Stimulated activated CD8-positive, alpha-beta memory T cell treated with anti-CD3 and anti-CD28 coated beads, Interleukin-12 subunit alpha, Interleukin-12 subunit beta, amount 100 ng/mL, for 24 hours (primary cell): ENCODE data around the gene EPG5.

Experiments used
- DNase-seq: peaks from one replicate; pipeline ENCODE4 v3.0.0-alpha.2; 2020; ENCODE audit errors: extremely low read depth

The EPG5 gene

GRCh38 chr18:45916302-45916701 is 50.8 kb downstream of the EPG5 start:
- no peak for DNase-seq

DNA sequence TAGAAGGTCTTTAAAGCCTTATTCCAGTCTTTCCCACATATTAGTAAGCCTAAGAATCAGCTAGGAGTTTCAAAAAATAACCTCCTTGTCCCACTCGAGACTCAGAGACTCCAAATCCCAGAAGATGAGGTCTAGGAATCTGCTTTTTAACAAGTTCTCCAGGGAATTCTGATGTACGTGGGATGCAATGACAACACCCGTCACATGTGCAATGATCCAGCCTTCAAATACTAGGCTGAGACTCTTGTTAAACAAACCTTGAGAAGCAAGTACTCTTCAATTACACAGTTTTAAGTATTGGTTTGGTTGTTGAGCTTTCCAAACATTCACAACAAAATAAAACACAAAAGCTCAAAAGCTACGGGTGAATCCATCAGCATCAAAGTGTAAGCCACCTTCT is 53.9 kb downstream of the EPG5 start:
- DNase-seq: no peak

- peak; percentile 17 for DNase-seq
These were observed 56.6 kb downstream of the EPG5 start for GRCh38 chr18:45910405-45911023.

DNA sequence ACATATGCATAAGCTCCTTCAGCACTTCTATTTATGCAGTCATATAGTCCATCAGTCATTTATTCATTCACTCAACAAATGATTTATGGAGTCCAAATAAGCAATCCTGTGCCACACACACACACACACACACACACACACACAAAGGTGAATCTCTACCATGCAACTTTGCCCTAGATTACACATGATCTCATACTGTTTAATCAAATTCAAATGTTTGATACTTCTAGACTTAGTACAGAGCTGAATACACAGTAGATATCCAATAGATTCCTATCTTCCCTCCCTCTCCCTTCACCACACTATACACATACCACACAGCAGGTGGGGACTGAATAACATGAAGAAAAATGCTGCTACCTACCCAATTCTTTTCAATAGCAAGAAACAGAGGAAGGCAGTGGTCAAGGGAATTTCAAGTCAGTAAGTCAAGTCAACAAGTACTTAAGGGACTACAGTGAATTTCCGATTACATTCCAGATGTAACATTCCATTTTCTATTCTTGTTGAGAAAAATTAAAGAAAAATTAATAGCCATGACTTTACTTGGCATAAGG is 65.4 kb downstream of the EPG5 start:
- no peak for DNase-seq

DNA sequence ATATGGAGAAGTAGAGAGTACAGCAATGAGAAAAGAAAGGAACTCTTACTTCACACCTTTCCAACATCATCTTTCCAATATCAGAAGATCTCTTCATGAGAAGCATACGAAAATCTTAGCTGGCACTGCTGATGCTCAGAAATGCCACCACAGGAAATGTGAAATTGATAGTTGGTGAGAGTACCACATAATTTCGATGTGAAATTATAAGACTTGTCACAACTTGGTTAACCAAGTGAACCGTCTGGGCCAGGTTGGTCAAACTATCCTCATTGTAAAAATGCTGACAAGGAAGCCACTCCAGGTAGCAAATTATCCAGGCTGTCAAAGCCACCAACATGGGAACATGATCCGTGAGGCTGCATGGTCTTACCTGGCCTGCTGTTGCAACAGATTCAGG is 66.5 kb downstream of the EPG5 start:
- no peak for DNase-seq

GRCh38 chr18:45896991-45897390 is 70.1 kb downstream of the EPG5 start:
- no peak for DNase-seq

DNA sequence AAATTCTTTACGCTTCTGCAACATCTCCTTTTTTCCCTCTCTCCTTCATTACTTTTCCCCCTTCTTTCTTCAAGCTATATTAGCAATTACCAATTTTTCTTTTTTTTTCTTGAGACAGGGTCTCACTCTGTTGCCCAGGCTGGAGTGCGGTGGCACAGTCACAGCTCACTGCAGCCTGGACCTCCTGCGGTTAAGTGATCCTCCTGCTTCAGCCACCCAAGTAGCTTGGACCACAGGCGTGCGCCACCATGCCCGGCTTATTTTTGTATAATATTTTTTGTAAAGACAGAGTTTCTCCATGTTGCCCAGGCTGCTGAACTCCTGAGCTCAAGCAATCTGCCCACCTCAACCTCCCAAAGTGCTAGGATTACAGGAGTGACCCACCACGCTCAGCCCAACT is 70.7 kb downstream of the EPG5 start:
- no peak for DNase-seq

DNA sequence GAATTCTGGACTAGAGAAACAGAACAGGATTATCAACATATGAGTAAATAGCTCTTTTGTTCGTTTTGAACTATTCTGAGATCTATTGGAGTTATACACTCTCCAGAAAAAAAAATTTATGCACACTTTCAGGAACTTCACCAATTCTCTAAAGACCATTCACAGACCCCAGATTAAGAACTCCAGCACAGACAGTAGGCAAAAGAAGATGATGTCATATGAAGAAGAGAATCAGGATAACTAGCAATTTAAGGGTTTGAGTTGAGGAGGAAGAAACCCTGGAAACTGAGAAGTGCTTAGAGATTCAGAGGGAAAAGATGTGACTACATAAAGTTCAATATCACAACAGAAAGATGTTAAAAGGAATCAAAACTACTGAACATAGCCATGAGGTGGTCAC is 71.8 kb downstream of the EPG5 start:
- no peak for DNase-seq

GRCh38 chr18:45894818-45895217 is 72.3 kb downstream of the EPG5 start:
- no peak for DNase-seq

- DNase-seq: no peak
These were observed 75.3 kb downstream of the EPG5 start for GRCh38 chr18:45891806-45892205.

DNA sequence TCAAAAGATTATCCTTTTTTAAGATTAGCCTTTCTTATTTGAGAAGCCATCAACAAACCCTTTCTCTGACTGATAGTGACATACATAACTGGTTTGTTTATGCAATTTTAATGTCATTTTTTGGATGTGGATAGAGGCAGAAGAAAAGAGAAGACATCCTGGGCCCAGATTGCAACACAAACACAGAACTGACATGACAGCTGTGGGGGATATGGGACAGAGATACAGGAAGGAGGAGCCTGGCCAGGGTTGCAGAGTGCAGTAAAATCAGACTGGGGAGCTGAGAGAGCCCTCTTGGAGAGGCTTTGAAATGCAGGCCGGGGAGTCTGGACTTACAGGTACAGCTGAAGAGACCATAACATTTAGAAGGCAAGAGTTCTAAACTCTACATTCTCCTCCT is 76.5 kb downstream of the EPG5 start:
- no peak for DNase-seq

- DNase-seq: no peak
These were observed 77.6 kb downstream of the EPG5 start for GRCh38 chr18:45889419-45890064.

DNA sequence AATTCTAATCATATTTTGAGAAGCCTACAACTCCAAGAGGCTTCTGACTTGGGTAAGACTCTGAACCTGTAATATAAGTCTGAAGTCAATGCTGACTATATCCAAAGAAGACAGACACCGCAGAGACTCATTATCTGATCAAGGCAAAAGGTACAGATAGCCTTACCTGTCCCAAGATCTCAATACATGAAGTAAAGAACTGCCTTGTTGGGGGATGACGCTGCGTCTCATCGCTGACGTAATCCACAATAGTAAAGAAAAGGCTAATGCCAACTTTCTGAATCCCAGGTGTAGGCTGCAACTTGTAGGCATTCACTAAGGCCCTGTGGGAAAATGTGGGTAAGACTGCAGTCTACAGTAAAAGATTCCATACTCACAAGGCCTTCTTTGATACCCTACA is 79.5 kb downstream of the EPG5 start:
- DNase-seq: no peak

DNA sequence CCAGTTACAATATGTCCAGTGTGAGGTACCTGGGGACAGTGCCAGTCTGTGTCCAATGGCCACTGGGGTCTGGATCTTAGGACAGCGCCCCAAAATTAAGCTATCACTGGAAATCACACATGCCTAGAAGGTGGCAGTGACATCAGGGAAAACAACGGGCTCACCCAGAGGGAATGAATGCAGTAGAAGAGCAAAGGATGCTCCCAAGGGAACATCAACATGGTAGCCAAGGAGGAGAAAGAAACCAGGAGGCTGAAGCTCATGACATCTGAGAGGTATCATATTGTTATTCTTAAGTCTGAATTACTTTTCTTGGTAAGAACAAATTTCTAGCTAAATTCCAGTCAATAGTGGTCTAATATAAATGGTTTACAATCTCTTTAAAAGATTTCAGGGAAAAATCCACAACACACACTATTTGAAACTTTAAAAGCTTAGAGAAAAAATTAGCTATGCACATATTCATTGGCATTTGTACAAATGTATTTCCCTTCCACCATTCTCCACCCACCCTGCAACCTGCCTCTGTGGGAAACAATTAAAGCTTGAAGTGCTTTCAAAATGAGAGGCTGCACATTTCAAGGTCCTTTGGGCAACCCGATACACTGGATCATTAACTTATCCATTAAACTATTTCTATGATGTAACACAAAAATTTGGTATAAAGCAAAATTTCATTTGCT is 86.1 kb downstream of the EPG5 start:
- DNase-seq: no peak

DNA sequence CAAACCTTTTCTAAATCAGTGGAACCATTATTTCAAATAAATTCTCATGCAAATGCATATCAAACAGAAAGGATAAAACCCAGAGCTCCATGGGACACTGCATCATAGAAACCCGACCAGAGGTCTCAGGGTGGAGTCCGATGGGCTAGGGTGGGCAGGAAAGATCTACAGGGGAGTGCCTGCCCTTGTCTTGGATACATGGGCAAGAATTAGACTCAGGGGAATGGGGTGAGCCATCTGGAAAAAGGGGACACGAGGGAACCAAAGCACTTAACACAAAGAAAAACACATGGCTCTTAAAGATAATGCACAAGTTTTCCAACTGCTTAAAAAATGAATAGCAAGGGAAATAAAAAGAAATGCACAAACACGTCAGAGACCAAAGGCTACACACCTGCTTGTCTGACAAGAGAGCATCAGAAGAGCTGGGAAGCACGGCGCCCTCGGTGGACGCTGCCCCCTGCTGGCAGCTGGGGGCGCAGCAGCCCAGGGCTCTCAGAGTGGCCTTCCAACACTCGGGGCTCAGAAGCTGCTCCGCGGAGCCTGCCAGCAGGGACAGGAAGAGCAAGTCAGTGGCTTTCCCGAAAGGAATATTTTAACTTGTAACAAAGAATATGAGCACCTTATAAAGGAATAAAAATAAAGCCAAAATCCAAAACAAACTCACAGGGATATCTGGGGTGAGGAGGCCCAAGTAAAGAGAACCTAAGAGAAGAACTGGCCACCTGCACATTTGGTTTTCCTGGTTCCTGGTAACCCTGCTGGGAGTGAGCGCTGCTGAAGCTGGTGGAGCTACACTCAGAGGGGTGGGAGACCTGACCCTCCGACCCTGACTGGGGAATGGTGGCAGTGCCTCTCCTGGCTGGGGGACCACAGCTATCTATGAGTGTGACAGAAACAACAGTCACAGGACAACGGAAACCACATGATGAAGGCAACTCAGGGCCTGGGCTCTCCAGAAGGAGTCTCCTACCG is 87.2 kb downstream of the EPG5 start:
- DNase-seq: peak; percentile 16

DNA sequence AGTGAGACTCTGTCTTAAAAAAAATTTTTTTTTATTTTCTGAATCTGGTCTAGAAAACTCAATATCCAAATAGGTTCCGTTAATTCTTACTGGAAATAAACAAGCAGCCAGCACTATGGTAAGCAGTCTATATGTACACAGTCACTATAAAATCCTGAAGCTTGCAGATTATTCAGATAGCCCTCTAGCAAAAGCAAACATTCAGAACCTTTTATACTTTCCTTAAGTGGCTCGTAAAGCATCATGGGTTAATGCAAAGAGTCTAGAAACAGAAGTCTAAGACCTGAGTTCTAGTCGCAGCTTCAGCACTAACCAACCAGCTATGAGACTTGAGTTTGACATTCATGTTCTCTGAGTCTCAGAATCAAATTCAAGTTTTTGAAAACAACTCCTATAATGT is 89.7 kb downstream of the EPG5 start:
- DNase-seq: no peak

DNA sequence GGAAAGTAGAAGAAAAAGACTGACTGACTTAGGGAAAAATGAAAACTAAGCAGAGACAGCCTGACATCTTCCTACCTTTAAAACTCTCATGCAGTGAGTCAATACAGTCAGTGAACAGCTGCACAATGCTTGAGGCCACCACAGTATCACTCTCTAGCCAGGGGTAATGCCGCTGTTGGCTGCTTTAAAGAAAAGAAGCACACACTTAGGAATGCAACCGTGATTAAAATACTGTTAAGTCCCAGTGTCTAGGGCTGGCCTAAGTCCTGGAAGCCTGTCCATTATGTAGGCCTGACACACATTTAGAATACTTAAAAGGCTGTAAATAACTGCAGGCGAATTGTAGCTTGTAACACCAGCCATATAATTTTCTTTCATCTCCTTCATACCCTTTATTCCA is 91.0 kb downstream of the EPG5 start:
- no peak for DNase-seq

DNA sequence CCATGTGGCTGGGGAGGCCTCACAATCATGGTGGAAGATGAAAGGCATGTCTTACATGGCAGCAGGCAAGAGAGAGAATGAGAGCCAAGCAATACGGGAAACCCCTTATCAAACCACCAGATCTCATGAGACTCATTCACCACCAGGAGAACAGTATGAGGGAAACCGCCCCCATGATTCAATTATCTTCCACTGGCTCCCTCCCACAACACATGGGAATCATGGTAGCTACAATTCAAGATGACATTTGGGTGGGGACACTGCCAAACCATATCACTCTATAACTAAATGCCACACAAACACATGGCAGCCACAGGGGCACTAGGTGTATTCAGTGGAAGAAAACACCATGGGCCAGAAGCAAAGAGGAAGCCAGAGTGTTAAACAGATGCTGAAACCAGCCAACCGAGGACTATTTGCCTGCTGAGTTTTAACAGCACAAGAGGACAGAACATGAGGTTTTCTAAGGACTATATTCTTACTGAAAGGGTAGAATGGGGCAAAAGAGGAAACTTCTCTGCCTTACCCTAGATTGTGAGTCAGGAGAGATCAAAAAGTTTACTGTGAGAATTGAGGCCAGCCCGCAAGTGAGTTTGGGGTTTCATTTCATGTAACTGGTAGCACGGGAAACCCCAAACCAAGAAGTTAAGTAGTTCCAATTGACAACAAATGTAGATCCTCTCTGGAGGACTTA is 92.5 kb downstream of the EPG5 start:
- DNase-seq: peak; percentile 26

DNA sequence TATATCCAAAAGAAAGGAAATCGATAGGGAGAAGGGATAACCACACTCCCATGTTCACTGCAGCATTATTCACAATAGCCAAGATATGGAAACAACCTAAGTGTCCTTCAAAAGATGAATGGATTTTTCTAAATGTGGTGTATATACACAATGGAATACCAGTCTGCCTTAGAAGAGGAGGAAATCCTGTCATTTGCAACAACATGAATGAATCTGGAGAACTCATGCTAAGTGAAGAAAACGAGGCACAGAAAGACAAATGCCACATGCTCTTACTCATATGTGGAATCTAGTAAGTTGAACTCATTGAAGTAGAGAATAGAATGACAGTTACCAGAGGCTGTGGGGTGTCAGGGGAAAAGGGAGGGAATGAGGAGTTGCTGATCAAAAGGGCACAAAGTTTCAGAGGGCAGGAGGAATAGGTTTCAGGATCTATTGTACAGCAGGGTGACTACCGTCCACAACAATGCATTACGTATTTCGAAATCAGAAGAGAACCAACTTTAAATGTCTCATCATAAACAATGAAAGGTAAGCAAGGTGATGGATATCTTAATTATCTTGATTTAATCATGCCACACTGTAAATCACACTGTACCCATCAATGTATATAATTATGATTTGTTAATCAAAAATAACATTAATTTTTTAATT is 95.6 kb downstream of the EPG5 start:
- no peak for DNase-seq

DNA sequence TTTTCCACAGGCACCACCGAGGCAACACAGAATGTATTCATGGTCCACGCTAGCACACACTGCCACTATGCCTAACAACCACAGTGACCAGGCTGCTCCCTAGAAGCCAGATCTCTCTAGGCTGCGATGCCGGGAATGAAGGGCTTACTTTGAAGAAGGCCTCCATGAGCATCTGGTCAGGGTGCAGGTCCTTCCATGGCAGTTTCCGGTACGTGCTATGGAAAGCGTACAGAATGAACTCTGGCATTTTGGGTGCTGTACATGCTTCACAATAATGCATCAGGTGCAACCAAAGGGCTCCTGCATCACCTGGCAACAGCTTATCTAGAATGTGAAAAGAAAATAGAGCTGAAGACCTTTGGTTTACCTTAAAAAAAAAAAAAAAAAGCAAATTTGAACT is 96.7 kb downstream of the EPG5 start:
- DNase-seq: no peak

- DNase-seq: no peak
These were observed 101.7 kb downstream of the EPG5 start for GRCh38 chr18:45865466-45865865.
